ENCODE measurements around the gene MBOAT1.

Gene MBOAT1

DNA sequence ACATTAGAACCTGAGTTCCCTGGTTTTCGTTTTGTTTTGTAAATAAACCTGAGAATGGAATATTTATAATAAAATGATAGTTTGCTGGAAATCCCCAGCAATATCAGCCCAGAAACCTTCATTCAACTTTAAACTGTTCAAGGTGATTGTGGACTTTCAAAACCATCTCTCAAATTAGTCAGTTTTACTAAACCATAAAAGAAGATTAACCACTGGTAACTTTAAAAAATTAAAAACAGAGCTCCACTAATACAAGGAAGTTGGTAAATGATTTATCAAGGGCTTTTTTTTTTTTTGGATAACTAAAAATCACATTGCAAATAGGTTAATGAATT is 10.0 kb downstream of the MBOAT1 start:
- Histone ChIP-seq H3K4me3 (ENCODE audit: low read length) (no peak overlapping the region), H3K9me3 (replicated peaks; ENCODE audit: low read length) (no peaks in the 10 kb centered on the region), H3K4me2 (ENCODE audit: low read length) (no peak overlapping the region), H3K27me3 (ENCODE audit: control insufficient read depth, insufficient read depth, low read length) (no peaks in the 10 kb centered on the region), H3K9ac (ENCODE audit: low read depth, low read length) (no peak overlapping the region), H3K4me1 (ENCODE audit: control insufficient read depth, insufficient read depth, low read length) (peaks cover 8% of the 10 kb centered on the region), H3K36me3 (ENCODE audit: insufficient read depth, low read length) (no peaks in the 10 kb centered on the region)

DNA sequence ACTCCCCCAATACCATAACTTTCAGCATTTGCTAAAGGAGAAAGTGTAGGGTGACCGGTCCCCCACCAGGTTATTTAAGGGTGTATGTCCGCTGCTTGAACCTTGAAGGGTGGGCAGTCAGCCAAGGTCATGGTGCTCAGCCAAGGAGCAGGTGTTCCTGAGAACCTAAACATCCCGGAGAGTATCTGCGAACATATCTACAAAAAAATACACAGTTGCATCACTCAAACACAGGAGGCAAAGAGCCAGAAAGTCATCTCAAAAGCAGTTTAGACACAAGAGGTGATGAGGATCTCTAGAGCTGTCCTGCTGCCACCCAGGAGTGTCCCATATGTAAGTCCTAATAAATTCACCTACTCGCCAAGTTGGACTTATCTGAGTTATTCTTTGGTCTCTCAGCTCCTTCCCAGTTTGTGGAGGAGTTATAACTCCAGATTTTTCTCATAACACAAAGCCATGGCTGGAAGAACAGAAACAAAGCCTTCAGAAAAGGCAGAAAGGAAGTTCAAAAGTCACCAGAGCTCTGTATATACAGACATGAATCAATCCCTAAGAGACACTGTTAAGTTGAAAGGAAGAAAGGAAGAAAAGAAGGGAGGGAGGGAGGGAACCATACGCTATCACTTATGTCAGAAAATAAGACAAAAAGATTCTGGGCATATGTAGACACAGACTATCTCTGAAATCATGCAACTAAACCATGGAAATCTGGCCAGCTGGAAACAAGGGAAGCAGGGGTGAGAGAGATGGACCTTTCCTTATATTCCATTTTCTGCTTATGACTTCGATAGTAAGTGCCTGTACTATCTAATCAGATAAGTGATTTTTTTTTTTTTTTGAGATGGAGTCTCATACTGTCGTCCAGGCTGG is 11.3 kb downstream of the MBOAT1 start:
- Histone ChIP-seq H3K27me3 (ENCODE audit: control insufficient read depth, insufficient read depth, low read length) (no peaks in the 10 kb centered on the region), H3K36me3 (ENCODE audit: insufficient read depth, low read length) (no peaks in the 10 kb centered on the region), H3K4me2 (ENCODE audit: low read length) (no peak overlapping the region), H3K4me1 (ENCODE audit: control insufficient read depth, insufficient read depth, low read length) (peaks cover 8% of the 10 kb centered on the region), H3K4me3 (ENCODE audit: low read length) (no peak overlapping the region), H3K9me3 (replicated peaks; ENCODE audit: low read length) (no peaks in the 10 kb centered on the region), H3K9ac (ENCODE audit: low read depth, low read length) (no peak overlapping the region)

DNA sequence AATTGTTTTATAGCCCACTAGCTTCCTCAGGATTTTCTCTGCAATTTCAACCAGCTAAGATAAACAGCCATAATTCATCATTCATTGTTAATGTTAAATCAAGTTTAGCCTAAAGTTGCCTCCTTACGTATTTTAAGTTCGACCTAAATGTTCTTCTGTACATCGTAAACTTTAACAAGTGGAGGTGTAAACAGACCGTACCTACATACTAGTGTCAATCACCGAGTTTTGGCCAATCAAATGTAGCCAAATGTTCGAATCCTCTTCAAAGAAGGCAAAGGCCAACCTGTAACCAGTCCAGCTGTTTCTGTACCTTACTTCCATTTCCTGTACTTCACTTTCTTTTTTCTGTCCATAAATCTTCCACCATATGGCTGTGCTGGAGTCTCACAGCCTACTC is 13.5 kb downstream of the MBOAT1 start:
- no peaks in the 10 kb centered on the region for H3K36me3 ChIP-seq (ENCODE audit: insufficient read depth, low read length)
- no peaks in the 10 kb centered on the region for H3K9me3 ChIP-seq (replicated peaks; ENCODE audit: low read length)
- no peaks in the 10 kb centered on the region for H3K27me3 ChIP-seq (ENCODE audit: control insufficient read depth, insufficient read depth, low read length)
- no peak overlapping the region for H3K4me3 ChIP-seq (ENCODE audit: low read length)
- no peak overlapping the region for H3K9ac ChIP-seq (ENCODE audit: low read depth, low read length)
- no peak overlapping the region for H3K4me2 ChIP-seq (ENCODE audit: low read length)
- H3K4me1 ChIP-seq (ENCODE audit: control insufficient read depth, insufficient read depth, low read length): peaks cover 8% of the 10 kb centered on the region

DNA sequence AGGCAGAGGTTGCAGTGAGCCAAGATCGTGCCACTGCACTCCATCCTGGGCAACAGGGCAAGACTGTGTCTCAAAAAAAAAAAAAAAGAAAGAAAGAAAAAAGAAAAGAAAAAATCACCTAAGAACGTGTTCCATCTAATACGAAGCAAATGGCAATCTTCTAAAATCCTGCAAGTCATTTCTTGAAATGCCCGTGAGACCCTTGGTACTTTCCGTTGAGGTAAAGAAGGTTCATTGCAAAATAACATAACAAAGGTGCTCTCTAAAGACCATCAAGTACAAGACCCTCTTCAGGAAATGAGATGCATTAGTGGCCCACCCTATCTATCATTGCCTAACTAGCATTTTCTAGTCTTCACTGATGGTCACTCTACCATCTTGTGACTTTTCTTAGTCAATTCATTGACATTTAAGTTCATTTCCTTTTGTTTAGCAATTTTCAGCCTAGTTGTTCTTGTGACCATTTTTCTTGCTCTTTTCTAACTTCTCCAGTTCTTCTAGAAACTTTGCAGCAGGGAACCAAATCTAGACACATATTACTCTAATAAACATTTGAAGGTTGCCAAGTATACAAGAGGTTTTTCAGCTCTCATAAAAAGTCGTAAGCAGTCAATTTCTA is 14.0 kb downstream of the MBOAT1 start:
- Histone ChIP-seq H3K4me2 (ENCODE audit: low read length) (no peak overlapping the region), H3K36me3 (ENCODE audit: insufficient read depth, low read length) (no peaks in the 10 kb centered on the region), H3K9ac (ENCODE audit: low read depth, low read length) (no peak overlapping the region), H3K27me3 (ENCODE audit: control insufficient read depth, insufficient read depth, low read length) (no peaks in the 10 kb centered on the region), H3K4me3 (ENCODE audit: low read length) (no peak overlapping the region), H3K9me3 (replicated peaks; ENCODE audit: low read length) (no peaks in the 10 kb centered on the region), H3K4me1 (ENCODE audit: control insufficient read depth, insufficient read depth, low read length) (peaks cover 8% of the 10 kb centered on the region)

DNA sequence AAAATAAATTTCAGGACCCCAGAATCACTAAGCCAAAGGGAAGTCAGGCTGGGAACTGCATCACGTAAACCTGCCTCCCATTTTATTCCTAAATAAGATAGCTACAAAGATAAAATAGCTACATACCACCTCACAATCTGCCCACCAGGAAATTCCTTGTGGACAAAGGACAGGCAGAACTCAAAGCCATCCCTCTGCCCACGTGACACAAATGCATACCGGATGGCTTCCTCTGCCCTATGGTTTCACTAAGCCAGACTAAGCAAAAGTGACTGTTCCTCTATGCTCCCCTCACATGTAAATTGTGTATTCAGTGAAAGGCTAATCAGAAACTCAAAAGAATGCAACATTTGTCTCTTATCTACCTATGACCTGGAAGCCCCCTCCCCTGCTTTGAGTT is 15.0 kb downstream of the MBOAT1 start:
- Histone ChIP-seq H3K36me3 (ENCODE audit: insufficient read depth, low read length) (no peaks in the 10 kb centered on the region), H3K27me3 (ENCODE audit: control insufficient read depth, insufficient read depth, low read length) (no peaks in the 10 kb centered on the region), H3K4me3 (ENCODE audit: low read length) (no peak overlapping the region), H3K4me2 (ENCODE audit: low read length) (no peak overlapping the region), H3K9ac (ENCODE audit: low read depth, low read length) (no peak overlapping the region), H3K9me3 (replicated peaks; ENCODE audit: low read length) (no peaks in the 10 kb centered on the region), H3K4me1 (ENCODE audit: control insufficient read depth, insufficient read depth, low read length) (peaks cover 8% of the 10 kb centered on the region)

DNA sequence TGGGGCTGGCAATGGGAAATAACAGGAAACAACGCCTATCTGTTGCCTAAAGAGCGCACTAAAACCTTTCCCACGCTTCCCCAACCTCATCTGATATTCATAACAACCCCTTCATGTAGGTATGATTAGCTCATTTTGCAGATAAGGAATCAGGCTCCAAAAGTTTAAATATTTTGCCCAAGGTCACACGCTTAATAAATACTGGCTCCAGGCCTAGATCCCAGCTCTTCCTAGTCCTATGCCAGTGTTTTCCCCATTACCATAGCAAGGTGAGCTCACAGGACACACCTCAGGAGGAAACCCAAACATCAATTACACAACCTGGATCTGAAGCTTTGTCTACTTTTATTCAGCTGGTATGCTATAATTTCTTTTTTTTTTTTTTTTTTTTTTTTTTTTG is 19.6 kb downstream of the MBOAT1 start:
- no peaks in the 10 kb centered on the region for H3K4me1 ChIP-seq (ENCODE audit: control insufficient read depth, insufficient read depth, low read length)
- no peak overlapping the region for H3K4me2 ChIP-seq (ENCODE audit: low read length)
- H3K27me3 ChIP-seq (ENCODE audit: control insufficient read depth, insufficient read depth, low read length): no peaks in the 10 kb centered on the region
- no peak overlapping the region for H3K9ac ChIP-seq (ENCODE audit: low read depth, low read length)
- no peaks in the 10 kb centered on the region for H3K36me3 ChIP-seq (ENCODE audit: insufficient read depth, low read length)
- H3K4me3 ChIP-seq (ENCODE audit: low read length): no peak overlapping the region
- H3K9me3 ChIP-seq (replicated peaks; ENCODE audit: low read length): no peaks in the 10 kb centered on the region

DNA sequence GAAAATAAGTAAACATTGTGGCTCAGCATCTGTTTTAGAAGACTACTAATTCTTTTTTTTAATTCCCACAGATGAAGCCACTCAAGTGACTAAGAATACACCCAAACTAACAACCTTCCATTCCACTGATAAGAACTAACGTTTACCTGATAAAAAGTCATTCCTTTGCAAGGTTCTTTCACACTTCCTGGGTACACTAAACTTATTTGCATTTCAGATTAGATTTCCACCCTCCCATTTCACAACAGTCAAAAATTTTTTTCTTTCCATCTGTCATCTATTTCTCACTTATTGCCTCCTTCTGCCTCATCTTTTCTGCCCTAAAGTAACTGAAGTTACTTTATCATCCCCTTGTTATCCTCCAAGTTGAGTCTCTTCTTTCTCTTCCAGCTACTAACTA is 20.3 kb downstream of the MBOAT1 start:
- Histone ChIP-seq H3K4me3 (ENCODE audit: low read length) (no peak overlapping the region), H3K4me2 (ENCODE audit: low read length) (no peak overlapping the region), H3K36me3 (ENCODE audit: insufficient read depth, low read length) (no peaks in the 10 kb centered on the region), H3K4me1 (ENCODE audit: control insufficient read depth, insufficient read depth, low read length) (no peaks in the 10 kb centered on the region), H3K9ac (ENCODE audit: low read depth, low read length) (no peak overlapping the region), H3K27me3 (ENCODE audit: control insufficient read depth, insufficient read depth, low read length) (no peaks in the 10 kb centered on the region), H3K9me3 (replicated peaks; ENCODE audit: low read length) (no peaks in the 10 kb centered on the region)

DNA sequence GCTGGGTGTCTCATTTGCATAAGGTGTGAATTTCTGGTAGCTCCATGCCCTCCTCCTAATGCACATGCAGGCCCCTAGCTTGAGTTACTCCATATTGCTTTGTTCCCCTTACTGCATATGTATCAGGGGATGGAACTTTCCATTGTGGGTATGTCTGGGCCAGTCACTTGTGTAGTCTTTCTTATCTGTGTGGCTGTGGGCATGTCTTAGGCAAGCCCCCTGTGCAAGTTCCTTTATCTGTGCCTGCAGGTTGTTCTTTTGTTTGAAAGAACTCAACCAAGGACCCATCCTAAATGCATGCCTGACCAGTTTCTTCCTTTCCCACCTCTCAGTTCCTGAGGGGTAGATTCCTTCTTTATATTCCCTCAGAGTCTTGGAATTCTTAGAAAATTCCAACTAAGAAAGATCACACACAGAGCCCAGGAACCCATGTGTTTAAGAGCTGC is 23.6 kb downstream of the MBOAT1 start:
- Histone ChIP-seq H3K9ac (ENCODE audit: low read depth, low read length) (no peak overlapping the region), H3K4me3 (ENCODE audit: low read length) (no peak overlapping the region), H3K4me2 (ENCODE audit: low read length) (no peak overlapping the region), H3K36me3 (ENCODE audit: insufficient read depth, low read length) (no peaks in the 10 kb centered on the region), H3K9me3 (replicated peaks; ENCODE audit: low read length) (no peaks in the 10 kb centered on the region), H3K4me1 (ENCODE audit: control insufficient read depth, insufficient read depth, low read length) (no peaks in the 10 kb centered on the region), H3K27me3 (ENCODE audit: control insufficient read depth, insufficient read depth, low read length) (no peaks in the 10 kb centered on the region)

DNA sequence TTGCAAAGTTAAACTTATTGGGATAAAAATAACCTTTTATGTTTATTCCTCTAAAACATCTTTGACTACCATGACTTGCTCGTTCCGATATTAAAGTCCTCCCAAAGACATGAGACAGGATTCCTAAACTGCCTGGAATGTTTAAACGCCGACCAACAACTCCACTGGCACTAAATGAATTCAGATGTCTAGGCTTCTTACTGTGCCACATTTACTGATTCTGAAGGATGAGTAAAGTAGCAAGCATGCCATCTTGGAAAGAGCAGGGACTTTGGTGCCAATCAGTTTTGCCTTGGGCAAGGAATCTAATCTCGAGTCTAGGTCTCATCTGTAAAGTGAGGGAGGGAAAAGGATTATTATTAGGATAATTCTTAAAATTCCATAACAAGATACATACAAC is 25.3 kb downstream of the MBOAT1 start:
- no peak overlapping the region for H3K9ac ChIP-seq (ENCODE audit: low read depth, low read length)
- no peak overlapping the region for H3K4me3 ChIP-seq (ENCODE audit: low read length)

DNA sequence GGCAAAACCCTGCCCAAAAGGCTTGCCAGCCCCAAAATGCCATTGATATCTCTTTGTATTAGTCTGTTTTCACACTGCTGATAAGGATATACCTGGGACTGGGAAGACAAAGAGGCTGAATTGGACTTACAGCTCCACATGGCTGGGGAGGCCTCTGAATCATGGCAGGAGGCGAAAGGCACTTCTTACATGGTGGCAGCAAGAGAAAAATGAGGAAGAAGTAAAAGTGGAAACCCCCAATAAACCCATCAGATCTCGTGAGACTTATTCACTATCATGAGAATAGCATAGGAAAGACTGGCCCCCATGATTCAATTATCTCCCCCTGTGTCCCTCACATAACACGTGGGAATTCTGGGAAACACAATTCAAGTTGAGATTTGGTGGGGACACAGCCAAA is 28.6 kb downstream of the MBOAT1 start:
- H3K9ac ChIP-seq (ENCODE audit: low read depth, low read length): no peak overlapping the region
- no peaks in the 10 kb centered on the region for H3K27me3 ChIP-seq (ENCODE audit: control insufficient read depth, insufficient read depth, low read length)
- no peaks in the 10 kb centered on the region for H3K36me3 ChIP-seq (ENCODE audit: insufficient read depth, low read length)
- no peaks in the 10 kb centered on the region for H3K9me3 ChIP-seq (replicated peaks; ENCODE audit: low read length)
- no peak overlapping the region for H3K4me3 ChIP-seq (ENCODE audit: low read length)
- no peak overlapping the region for H3K4me2 ChIP-seq (ENCODE audit: low read length)
- H3K4me1 ChIP-seq (ENCODE audit: control insufficient read depth, insufficient read depth, low read length): no peaks in the 10 kb centered on the region

More for the DNA sequence above, 25.3 kb downstream of the MBOAT1 start:
- Histone ChIP-seq H3K27me3 (ENCODE audit: control insufficient read depth, insufficient read depth, low read length) (no peaks in the 10 kb centered on the region), H3K36me3 (ENCODE audit: insufficient read depth, low read length) (no peaks in the 10 kb centered on the region), H3K9me3 (replicated peaks; ENCODE audit: low read length) (no peaks in the 10 kb centered on the region), H3K4me2 (ENCODE audit: low read length) (no peak overlapping the region), H3K4me1 (ENCODE audit: control insufficient read depth, insufficient read depth, low read length) (no peaks in the 10 kb centered on the region)

DNA sequence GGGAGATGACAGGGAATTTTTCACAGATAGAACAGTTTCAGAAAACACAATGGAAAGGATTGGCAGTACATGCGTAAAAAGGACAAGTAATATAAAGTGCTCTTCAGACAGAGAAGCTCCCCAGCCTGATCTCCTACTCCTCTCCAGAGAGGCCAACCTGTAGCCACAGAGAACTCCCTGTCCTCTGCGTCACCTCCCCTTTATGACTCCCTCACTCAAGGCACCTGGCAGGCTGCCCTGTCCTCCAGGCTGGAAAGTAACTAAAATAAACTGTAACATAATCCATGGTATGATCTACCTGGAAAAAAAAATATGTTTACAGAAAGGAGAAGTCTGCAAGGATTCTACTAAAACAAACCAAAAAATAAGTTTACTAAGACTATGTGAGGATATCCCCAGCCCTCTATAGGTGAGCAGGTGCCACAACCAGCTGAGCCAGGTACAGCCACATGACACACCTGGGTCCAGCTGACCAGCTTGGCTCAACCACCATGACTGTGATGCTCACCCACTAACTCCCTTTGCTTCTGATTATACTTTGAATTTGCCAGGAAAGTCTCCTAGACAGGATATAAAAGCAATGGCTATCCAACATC is 29.2 kb downstream of the MBOAT1 start:
- no peak overlapping the region for H3K4me2 ChIP-seq (ENCODE audit: low read length)
- H3K4me1 ChIP-seq (ENCODE audit: control insufficient read depth, insufficient read depth, low read length): no peaks in the 10 kb centered on the region
- no peak overlapping the region for H3K9ac ChIP-seq (ENCODE audit: low read depth, low read length)
- no peaks in the 10 kb centered on the region for H3K9me3 ChIP-seq (replicated peaks; ENCODE audit: low read length)
- H3K36me3 ChIP-seq (ENCODE audit: insufficient read depth, low read length): no peaks in the 10 kb centered on the region
- H3K27me3 ChIP-seq (ENCODE audit: control insufficient read depth, insufficient read depth, low read length): no peaks in the 10 kb centered on the region
- H3K4me3 ChIP-seq (ENCODE audit: low read length): no peak overlapping the region
